HG02571 (cell line): ENCODE results near the gene AREL1.

Source experiments
- ATAC-seq: cut with Tn5 transposase; IDR thresholded peaks from one replicate; pipeline ENCODE4 v1.9.1; 2021; ENCODE audit warnings: mild to moderate bottlenecking, moderate library complexity; ENCODE audit not compliant: unreplicated experiment

AREL1 gene

GRCh38 chr14:74702293-74702692, 10.6 kb downstream of the AREL1 start:
- ATAC-seq: no peak

- ATAC-seq: no peak
These were observed 14.4 kb downstream of the AREL1 start for GRCh38 chr14:74698465-74698864.

- ATAC-seq: no peak
These were observed 14.9 kb downstream of the AREL1 start for GRCh38 chr14:74697976-74698375.

GRCh38 chr14:74697543-74697942, 15.3 kb downstream of the AREL1 start:
- ATAC-seq: no peak

GRCh38 chr14:74697011-74697410, 15.9 kb downstream of the AREL1 start:
- ATAC-seq: no peak

GRCh38 chr14:74695406-74695805, 17.5 kb downstream of the AREL1 start:
- no peak for ATAC-seq

GRCh38 chr14:74693191-74693590, 19.7 kb downstream of the AREL1 start:
- ATAC-seq: no peak

- ATAC-seq: no peak
These were observed 21.4 kb downstream of the AREL1 start for GRCh38 chr14:74691456-74691855.

- ATAC-seq: no peak
These were observed 26.8 kb downstream of the AREL1 start for GRCh38 chr14:74685921-74686678.

GRCh38 chr14:74685056-74685455, 27.8 kb downstream of the AREL1 start:
- ATAC-seq: no peak

GRCh38 chr14:74684434-74684833, 28.4 kb downstream of the AREL1 start:
- ATAC-seq: no peak

- ATAC-seq: no peak
These were observed 29.5 kb downstream of the AREL1 start for GRCh38 chr14:74683406-74683805.

- no peak for ATAC-seq
These were observed 30.5 kb downstream of the AREL1 start for GRCh38 chr14:74682169-74682952.

- ATAC-seq: no peak
These were observed 37.7 kb downstream of the AREL1 start for GRCh38 chr14:74675219-74675618.

GRCh38 chr14:74673768-74674167, 39.1 kb downstream of the AREL1 start:
- ATAC-seq: no peak

- no peak for ATAC-seq
These were observed 41.1 kb downstream of the AREL1 start for GRCh38 chr14:74671789-74672188.

- ATAC-seq: no peak
These were observed 42.0 kb downstream of the AREL1 start for GRCh38 chr14:74670726-74671411.

- no peak for ATAC-seq
These were observed 43.0 kb downstream of the AREL1 start for GRCh38 chr14:74669846-74670245.

- ATAC-seq: no peak
These were observed 43.6 kb downstream of the AREL1 start for GRCh38 chr14:74669256-74669655.

- ATAC-seq: no peak
These were observed 45.1 kb downstream of the AREL1 start for GRCh38 chr14:74667758-74668157.

GRCh38 chr14:74664717-74665116, 48.2 kb downstream of the AREL1 start:
- ATAC-seq: no peak

GRCh38 chr14:74663884-74664283, 49.0 kb downstream of the AREL1 start:
- ATAC-seq: no peak
